ENCODE measurements around the gene MBOAT1.

DNA sequence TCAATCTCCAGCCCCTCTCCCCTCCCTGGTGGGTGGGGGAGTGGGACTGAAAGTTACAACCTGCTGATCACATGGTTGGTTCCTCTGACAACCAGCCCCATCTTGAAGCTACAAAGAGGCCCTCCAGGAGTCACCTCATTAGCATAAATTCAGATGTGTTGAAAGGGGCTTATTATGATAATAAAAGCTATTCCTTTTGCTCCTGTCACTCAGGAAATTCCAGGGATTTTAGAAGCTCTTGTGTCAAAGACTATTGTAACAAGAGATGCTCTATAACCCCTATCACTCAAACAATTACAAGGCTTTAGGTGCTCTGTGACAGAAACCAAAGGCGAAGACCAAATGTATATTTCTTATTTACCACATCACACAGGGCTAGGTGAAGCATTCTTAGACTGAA is 30.1 kb upstream of the MBOAT1 start:
- TF ChIP-seq, protein P1, sequence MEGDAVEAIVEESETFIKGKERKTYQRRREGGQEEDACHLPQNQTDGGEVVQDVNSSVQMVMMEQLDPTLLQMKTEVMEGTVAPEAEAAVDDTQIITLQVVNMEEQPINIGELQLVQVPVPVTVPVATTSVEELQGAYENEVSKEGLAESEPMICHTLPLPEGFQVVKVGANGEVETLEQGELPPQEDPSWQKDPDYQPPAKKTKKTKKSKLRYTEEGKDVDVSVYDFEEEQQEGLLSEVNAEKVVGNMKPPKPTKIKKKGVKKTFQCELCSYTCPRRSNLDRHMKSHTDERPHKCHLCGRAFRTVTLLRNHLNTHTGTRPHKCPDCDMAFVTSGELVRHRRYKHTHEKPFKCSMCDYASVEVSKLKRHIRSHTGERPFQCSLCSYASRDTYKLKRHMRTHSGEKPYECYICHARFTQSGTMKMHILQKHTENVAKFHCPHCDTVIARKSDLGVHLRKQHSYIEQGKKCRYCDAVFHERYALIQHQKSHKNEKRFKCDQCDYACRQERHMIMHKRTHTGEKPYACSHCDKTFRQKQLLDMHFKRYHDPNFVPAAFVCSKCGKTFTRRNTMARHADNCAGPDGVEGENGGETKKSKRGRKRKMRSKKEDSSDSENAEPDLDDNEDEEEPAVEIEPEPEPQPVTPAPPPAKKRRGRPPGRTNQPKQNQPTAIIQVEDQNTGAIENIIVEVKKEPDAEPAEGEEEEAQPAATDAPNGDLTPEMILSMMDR (conservative IDR thresholded peaks at IDR 0.05; ENCODE audit: low read depth, low read length) = no peak
- TF ChIP-seq EZH2 (IDR thresholded peaks at IDR 0.05; ENCODE audit: borderline replicate concordance, low read depth, low read length, poor library complexity, severe bottlenecking) = no peak

Data from A673 (cell line).